ENCODE results near the gene CFC1. TPM values are rescaled to one million over a fixed set of nuclear protein-coding genes. Genes with fewer than 3 reads are reported as not detected.
"Not testable (repeated sequence)": the region's sequence is repeated elsewhere in the genome, so short reads cannot be mapped to it uniquely, and the experiment has no call there.

CFC1 gene
- total and polyA plus RNA-seq, 2 of the 8 experiments (the other 6 are each of a cell fraction or from before 2014, with no cell fraction given): 0.14 TPM; not detected in 1

DNA sequence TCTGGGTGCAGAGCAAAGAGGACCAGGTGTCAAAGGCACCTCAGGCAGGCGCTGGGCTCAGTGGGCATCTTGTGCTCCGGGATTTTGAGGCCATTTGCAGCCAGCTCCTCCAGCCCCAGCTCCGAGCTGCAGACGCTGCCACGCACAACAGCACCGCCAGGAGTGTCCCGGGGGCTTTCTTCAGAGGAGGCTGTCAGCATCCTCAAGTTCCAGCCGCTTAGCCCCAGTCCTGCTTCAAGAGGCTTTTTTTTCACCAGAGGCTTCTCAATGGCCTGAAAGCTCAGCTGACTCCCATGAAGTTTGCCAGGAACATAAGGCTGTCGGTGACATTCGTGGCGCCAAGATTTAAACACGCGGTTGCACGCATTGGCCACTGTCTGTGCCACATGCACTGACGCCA, 11.1 kb upstream of the CFC1 start:
- H3K56ac ChIP-seq (replicated peaks; ENCODE audit: insufficient read length, low read depth, low read length); DNase-seq (ENCODE audit: low read depth in 1 of 2, low spot score in 2 of 2); H3K4ac ChIP-seq (replicated peaks; ENCODE audit: insufficient read length, low read depth, low read length); H3K36me3 ChIP-seq (ENCODE audit: control insufficient read depth in 2 of 4, insufficient read depth in 4 of 4, low read length in 3 of 4); H3K9ac ChIP-seq (replicated peaks in 1 of 4; ENCODE audit: extremely low read depth in 1 of 4, low read depth in 3 of 4, low read length in 3 of 4); FAIRE-seq; H3K23me2 ChIP-seq (ENCODE audit: low read depth, low read length); H2BK20ac ChIP-seq (ENCODE audit: low read length); H2BK12ac ChIP-seq (ENCODE audit: low read depth, low read length); H2AK5ac ChIP-seq (ENCODE audit: low read depth, low read length); H3K4me1 ChIP-seq (replicated peaks in 1 of 4; ENCODE audit: control insufficient read depth in 3 of 4, insufficient read depth in 4 of 4, low read length in 3 of 4); CTCF ChIA-PET (ENCODE audit: partially characterized antibody); H4K8ac ChIP-seq (ENCODE audit: extremely low read depth, insufficient read depth, low read length); H3K79me2 ChIP-seq (ENCODE audit: control insufficient read depth in 1 of 2, insufficient read depth in 2 of 2, low read length in 2 of 2); H3K27me3 ChIP-seq (replicated peaks in 1 of 4; ENCODE audit: control insufficient read depth in 3 of 4, extremely low read depth in 1 of 4, insufficient read depth in 3 of 4, low read length in 3 of 4); H2BK5ac ChIP-seq (ENCODE audit: low read depth, low read length); POLR2A ChIA-PET (ENCODE audit: partially characterized antibody); H3K4me3 ChIP-seq (ENCODE audit: extremely low read depth in 1 of 4, insufficient read depth in 2 of 4, low read depth in 3 of 4, low read length in 4 of 4); H2BK120ac ChIP-seq (replicated peaks; ENCODE audit: low read depth, low read length); H3K4me2 ChIP-seq (ENCODE audit: insufficient read depth in 1 of 2, low read depth in 2 of 2, low read length in 2 of 2); H3K23ac ChIP-seq (ENCODE audit: insufficient read length); H4K91ac ChIP-seq (replicated peaks; ENCODE audit: insufficient read length, low read length); H2AFZ ChIP-seq (ENCODE audit: low read length); H3K18ac ChIP-seq (ENCODE audit: extremely low read depth, low read length); H4K5ac ChIP-seq (ENCODE audit: insufficient read length, low read depth, low read length); H3K14ac ChIP-seq (ENCODE audit: insufficient read length); H4K20me1 ChIP-seq (replicated peaks in 1 of 2; ENCODE audit: control insufficient read depth in 1 of 2, insufficient read depth in 2 of 2, low read length in 2 of 2); H2BK15ac ChIP-seq (ENCODE audit: low read length); H3K9me3 ChIP-seq (ENCODE audit: insufficient read depth in 2 of 2, low read depth in 1 of 2, low read length in 1 of 2); H3K79me1 ChIP-seq (ENCODE audit: low read depth, low read length); H3K27ac ChIP-seq (ENCODE audit: low read depth, low read length): not testable (repeated sequence)
- 91% methylated on average over 13 of the region's 15 CpGs; no CpG with 5 or more reads in 1 of the 2 experiments for whole genome bisulfite sequencing, 2 experiments (ENCODE audit: extremely low coverage in 1 of 2, insufficient coverage in 1 of 2, insufficient read length in 1 of 2, insufficient replicate concordance in 2 of 2, low coverage in 1 of 2, low lambda C conversion rate in 2 of 2, missing lambda C conversion rate in 1 of 2)
